Smooth muscle cell (in vitro differentiated cells): Measurements from ENCODE around the gene LPIN2. TPM values are rescaled to one million over a fixed set of nuclear protein-coding genes. Genes with fewer than 3 reads are reported as not detected.

Experiments used
- DNase-seq: peaks from one replicate; lab custom pipeline; 2025; ENCODE audit not compliant: unreplicated experiment; lab: John Stamatoyannopoulos, UW
- H2AFZ ChIP-seq: fragments of 200-600 bp; sonication (generic); 2 replicates; pipeline ENCODE4 v1.6.0; 2016; ENCODE audit warnings: antibody characterized with exemption, low read depth, mild to moderate bottlenecking
- H3F3A ChIP-seq: fragments of 200-600 bp; sonication (generic); 2 replicates; pipeline ENCODE4 v1.6.0; 2017; ENCODE audit warnings: antibody characterized with exemption, low read depth
- H3K27ac ChIP-seq: fragments of 200-600 bp; sonication (generic); 2 replicates; pipeline ENCODE4 v1.5.1; 2016; ENCODE audit warnings: low read depth, mild to moderate bottlenecking
- H3K27me3 ChIP-seq: fragments of 200-600 bp; sonication (generic); 2 replicates; pipeline ENCODE4 v1.6.1; 2016; ENCODE audit warnings: low read depth, mild to moderate bottlenecking
- H3K36me3 ChIP-seq: fragments of 200-600 bp; sonication (generic); 2 replicates; pipeline ENCODE4 v1.5.1; 2016; ENCODE audit warnings: low read depth
- H3K4me1 ChIP-seq: fragments of 200-600 bp; sonication (generic); 2 replicates; pipeline ENCODE4 v1.5.1; 2016; ENCODE audit warnings: low read depth
- H3K4me2 ChIP-seq: fragments of 200-600 bp; sonication (generic); 2 replicates; pipeline ENCODE4 v1.6.0; 2016; ENCODE audit warnings: mild to moderate bottlenecking
- H3K4me3 ChIP-seq: fragments of 200-600 bp; sonication (generic); 2 replicates; pipeline ENCODE4 v1.5.1; 2016; ENCODE audit warnings: mild to moderate bottlenecking
- H3K79me2 ChIP-seq: fragments of 200-600 bp; sonication (generic); 2 replicates; pipeline ENCODE4 v1.6.0; 2016; ENCODE audit warnings: low read depth, mild to moderate bottlenecking
- H3K9ac ChIP-seq: fragments of 200-600 bp; sonication (generic); 2 replicates; pipeline ENCODE4 v1.6.0; 2016; ENCODE audit warnings: low read depth
- H3K9me3 ChIP-seq: fragments of 200-600 bp; sonication (generic); replicated peaks from 2 replicates; pipeline ENCODE4 v1.5.1; 2016; ENCODE audit warnings: low read depth
- H4K20me1 ChIP-seq: fragments of 200-600 bp; sonication (generic); 2 replicates; pipeline ENCODE4 v1.6.0; 2016; ENCODE audit warnings: low read depth
- WGBS: methylation state at CpG from one replicate; pipeline ENCODE4 v1.1.7; 2016; ENCODE audit warnings: low lambda C conversion rate; 5-methylcytosine and 5-hydroxymethylcytosine counted together
- polyA plus RNA-seq: library from polyadenylated mRNA; unstranded; fragments of >200 nt; fragmentation: Nextera tagmentation; extraction: Ambion mirVana; gene quantifications from 2 replicates; pipeline ENCODE4 v1.2.1, GENCODE V29; 2016
- total RNA-seq: library from RNA; depleted of rRNA; stranded (reverse); fragments of >200 nt; gene quantifications from 2 replicates; pipeline ENCODE4 v1.2.3, GENCODE V29; 2014
- TF ChIP-seq, protein P1 (sequence below): fragments of 200-600 bp; sonication (generic); IDR thresholded peaks from 2 replicates; pipeline ENCODE4 v1.5.1; 2017; ENCODE audit warnings: borderline replicate concordance, mild to moderate bottlenecking, antibody characterized with exemption; ENCODE audit not compliant: insufficient read depth, poor library complexity, severe bottlenecking

LPIN2 gene
- total and polyA plus RNA-seq, 2 experiments from 2014 or later: 15.4 to 20.0 TPM

DNA sequence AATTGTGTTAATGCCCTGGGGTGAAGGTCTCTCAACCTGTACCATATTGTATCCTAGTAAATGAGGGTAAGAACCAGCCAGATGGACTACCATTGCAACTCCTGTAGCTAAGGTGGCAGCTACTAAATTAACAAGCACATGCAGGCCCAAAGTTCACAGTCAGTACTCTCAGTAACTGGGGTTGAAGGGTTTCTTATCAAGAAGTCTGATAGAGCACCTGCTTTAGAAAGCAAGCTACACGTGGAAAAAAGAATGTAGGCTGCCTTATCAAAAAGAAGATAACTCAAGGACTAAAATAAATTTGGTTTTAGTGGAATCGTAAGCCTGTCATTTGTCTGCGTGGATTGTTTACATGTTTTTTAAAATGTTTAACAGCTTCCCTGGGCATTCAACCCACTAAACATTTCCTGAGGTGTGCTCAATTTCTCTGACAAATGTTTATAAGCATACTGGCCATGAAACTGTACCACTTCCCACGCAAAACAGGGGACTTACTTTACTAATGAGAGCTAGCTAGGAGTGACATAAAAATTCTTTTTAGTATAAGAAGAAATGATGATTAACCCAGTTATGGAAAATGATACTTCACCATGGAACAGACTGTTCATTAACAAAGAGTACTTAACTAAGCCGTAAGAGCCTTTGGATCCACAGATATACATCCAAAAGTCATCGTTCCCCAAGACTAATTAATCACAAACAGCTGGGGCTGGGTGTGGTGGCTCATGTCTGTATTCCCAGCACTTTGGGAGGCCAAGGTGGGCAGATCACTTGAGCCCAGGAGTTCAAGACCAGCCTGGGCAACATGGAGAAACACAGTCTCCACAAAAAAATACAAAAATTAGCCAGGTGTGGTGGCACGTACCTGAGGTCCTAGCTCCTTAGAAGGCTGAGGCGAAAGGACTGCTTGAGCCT is 36.5 kb downstream of the LPIN2 start:
- Histone ChIP-seq H2AFZ (no peak overlapping the region), H3K4me1 (peaks cover 2% of the 10 kb centered on the region), H3K79me2 (peaks cover 47% of the 10 kb centered on the region), H3K27me3 (no peaks in the 10 kb centered on the region), H3K9me3 (no peaks in the 10 kb centered on the region), H4K20me1 (peaks cover 44% of the 10 kb centered on the region), H3K4me2 (no peak overlapping the region), H3K4me3 (no peak overlapping the region), H3F3A (peaks cover 4% of the 10 kb centered on the region), H3K36me3 (no peaks in the 10 kb centered on the region), H3K9ac (no peak overlapping the region), H3K27ac (no peak overlapping the region)
- no peak for DNase-seq
- WGBS: 82% methylated on average over 8 of the region's 8 CpGs
- TF ChIP-seq, protein P1, sequence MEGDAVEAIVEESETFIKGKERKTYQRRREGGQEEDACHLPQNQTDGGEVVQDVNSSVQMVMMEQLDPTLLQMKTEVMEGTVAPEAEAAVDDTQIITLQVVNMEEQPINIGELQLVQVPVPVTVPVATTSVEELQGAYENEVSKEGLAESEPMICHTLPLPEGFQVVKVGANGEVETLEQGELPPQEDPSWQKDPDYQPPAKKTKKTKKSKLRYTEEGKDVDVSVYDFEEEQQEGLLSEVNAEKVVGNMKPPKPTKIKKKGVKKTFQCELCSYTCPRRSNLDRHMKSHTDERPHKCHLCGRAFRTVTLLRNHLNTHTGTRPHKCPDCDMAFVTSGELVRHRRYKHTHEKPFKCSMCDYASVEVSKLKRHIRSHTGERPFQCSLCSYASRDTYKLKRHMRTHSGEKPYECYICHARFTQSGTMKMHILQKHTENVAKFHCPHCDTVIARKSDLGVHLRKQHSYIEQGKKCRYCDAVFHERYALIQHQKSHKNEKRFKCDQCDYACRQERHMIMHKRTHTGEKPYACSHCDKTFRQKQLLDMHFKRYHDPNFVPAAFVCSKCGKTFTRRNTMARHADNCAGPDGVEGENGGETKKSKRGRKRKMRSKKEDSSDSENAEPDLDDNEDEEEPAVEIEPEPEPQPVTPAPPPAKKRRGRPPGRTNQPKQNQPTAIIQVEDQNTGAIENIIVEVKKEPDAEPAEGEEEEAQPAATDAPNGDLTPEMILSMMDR: no peak

DNA sequence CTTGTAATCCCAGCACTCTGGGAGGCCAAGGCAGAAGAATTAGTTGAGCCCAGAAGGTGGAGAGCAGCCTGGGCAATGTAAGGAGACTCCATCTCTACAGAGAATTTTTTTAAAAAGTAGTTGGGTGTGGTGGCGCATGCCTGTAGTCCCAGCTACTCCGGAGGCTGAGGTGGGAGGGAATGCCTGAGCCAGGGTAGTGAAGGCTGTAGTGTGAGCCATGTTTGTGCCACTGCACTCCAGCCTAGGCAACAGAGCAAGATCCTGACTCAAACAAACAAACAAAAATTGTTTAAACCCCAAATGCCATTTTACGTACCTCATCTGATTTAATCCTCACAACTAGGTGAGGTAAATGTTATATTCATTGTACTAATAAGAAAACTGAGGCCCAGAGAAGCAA is 38.2 kb downstream of the LPIN2 start:
- no peaks in the 10 kb centered on the region for H3K9me3 ChIP-seq
- DNase-seq: no peak
- WGBS: 89% methylated on average over 3 of the region's 3 CpGs
- peaks cover 4% of the 10 kb centered on the region for H3F3A ChIP-seq
- no peak overlapping the region for H3K4me3 ChIP-seq
- H2AFZ ChIP-seq: no peak overlapping the region
- H4K20me1 ChIP-seq: peaks cover 58% of the 10 kb centered on the region
- no peak overlapping the region for H3K9ac ChIP-seq
- no peak overlapping the region for H3K27ac ChIP-seq
- no peaks in the 10 kb centered on the region for H3K36me3 ChIP-seq
- peaks cover 9% of the 10 kb centered on the region for H3K4me1 ChIP-seq
- H3K27me3 ChIP-seq: no peaks in the 10 kb centered on the region
- TF ChIP-seq, protein P1: no peak
- peaks cover 64% of the 10 kb centered on the region for H3K79me2 ChIP-seq
- no peak overlapping the region for H3K4me2 ChIP-seq

GRCh38 chr18:2971741-2972552 is 41.0 kb downstream of the LPIN2 start:
- H3K27ac ChIP-seq: no peak overlapping the region
- no peak overlapping the region for H2AFZ ChIP-seq
- TF ChIP-seq, protein P1: no peak
- DNase-seq: no peak
- H3K4me2 ChIP-seq: no peak overlapping the region
- peaks cover 81% of the 10 kb centered on the region for H3K79me2 ChIP-seq
- no peaks in the 10 kb centered on the region for H3F3A ChIP-seq
- no peaks in the 10 kb centered on the region for H3K9me3 ChIP-seq
- peaks cover 24% of the 10 kb centered on the region for H3K4me1 ChIP-seq
- H3K27me3 ChIP-seq: no peaks in the 10 kb centered on the region
- WGBS: 96% methylated on average over 18 of the region's 18 CpGs
- H3K36me3 ChIP-seq: no peaks in the 10 kb centered on the region
- H3K4me3 ChIP-seq: no peak overlapping the region
- H3K9ac ChIP-seq: no peak overlapping the region
- peaks cover 68% of the 10 kb centered on the region for H4K20me1 ChIP-seq
